ENCODE results near the gene OXLD1.

DNA sequence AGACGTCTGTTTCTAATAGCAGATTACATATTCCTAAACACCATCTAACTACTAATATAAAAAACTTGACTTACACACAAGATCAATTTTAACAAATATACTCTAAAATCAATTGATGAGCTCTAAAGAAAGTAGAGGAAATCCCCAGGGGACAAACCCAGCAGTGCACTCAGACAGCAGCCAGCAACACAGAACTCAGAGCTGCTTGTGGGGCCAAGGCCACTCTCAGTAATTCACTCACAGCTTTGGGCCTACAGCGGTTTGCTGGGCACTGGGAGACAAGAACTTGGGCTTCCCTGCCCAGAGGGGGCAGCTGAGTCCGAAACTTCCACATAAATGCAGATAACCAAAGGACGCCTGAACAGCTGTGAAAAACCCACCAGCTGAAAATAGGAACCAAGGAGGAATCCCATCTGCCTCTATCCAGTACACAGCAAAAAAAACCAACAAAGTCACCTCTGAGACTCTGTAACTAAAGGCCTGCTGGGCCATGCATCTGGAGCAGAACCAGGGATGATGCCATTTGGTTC is 50.9 kb downstream of the OXLD1 start:
- TF ChIP-seq, protein P1, sequence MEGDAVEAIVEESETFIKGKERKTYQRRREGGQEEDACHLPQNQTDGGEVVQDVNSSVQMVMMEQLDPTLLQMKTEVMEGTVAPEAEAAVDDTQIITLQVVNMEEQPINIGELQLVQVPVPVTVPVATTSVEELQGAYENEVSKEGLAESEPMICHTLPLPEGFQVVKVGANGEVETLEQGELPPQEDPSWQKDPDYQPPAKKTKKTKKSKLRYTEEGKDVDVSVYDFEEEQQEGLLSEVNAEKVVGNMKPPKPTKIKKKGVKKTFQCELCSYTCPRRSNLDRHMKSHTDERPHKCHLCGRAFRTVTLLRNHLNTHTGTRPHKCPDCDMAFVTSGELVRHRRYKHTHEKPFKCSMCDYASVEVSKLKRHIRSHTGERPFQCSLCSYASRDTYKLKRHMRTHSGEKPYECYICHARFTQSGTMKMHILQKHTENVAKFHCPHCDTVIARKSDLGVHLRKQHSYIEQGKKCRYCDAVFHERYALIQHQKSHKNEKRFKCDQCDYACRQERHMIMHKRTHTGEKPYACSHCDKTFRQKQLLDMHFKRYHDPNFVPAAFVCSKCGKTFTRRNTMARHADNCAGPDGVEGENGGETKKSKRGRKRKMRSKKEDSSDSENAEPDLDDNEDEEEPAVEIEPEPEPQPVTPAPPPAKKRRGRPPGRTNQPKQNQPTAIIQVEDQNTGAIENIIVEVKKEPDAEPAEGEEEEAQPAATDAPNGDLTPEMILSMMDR (IDR thresholded peaks at IDR 0.05 in 4 of 5, conservative IDR thresholded peaks at IDR 0.05 in 1 of 5), result no peak
- no peak for TF ChIP-seq POLR2A (IDR thresholded peaks at IDR 0.05)

Data from gastrocnemius medialis (tissue), 4 donors.